Nephron progenitor cell (in vitro differentiated cells): ENCODE data around the gene FRMD4B.

Experiments
- DNase-seq: peaks from one replicate; pipeline ENCODE4 v3.0.0; 2021
- H3K27ac Mint-ChIP-seq: 2 replicates; pipeline ENCODE4 v1.8.0; 2021; ENCODE audit warnings: mild to moderate bottlenecking, moderate library complexity, mixed read lengths
- H3K27me3 Mint-ChIP-seq: 2 replicates; pipeline ENCODE4 v1.8.0; 2021; ENCODE audit warnings: mild to moderate bottlenecking, low read depth, mixed read lengths; ENCODE audit not compliant: poor library complexity
- H3K36me3 Mint-ChIP-seq: 2 replicates; pipeline ENCODE4 v1.8.0; 2021; ENCODE audit warnings: low read depth, mixed read lengths
- H3K4me1 Mint-ChIP-seq: 2 replicates; pipeline ENCODE4 v1.8.0; 2021; ENCODE audit warnings: mixed read lengths
- H3K4me3 Mint-ChIP-seq: 2 replicates; pipeline ENCODE4 v1.8.0; 2021; ENCODE audit warnings: mild to moderate bottlenecking, moderate library complexity, mixed read lengths
- H3K9me3 Mint-ChIP-seq: 2 replicates; pipeline ENCODE4 v1.8.0; 2021; ENCODE audit warnings: mild to moderate bottlenecking, moderate library complexity, mixed read lengths
- CTCF ChIP-seq: fragments of 200-600 bp; sonication (generic); IDR thresholded peaks from 2 replicates; pipeline ENCODE4 v1.5.0; 2021; ENCODE audit warnings: antibody characterized with exemption

FRMD4B gene

DNA sequence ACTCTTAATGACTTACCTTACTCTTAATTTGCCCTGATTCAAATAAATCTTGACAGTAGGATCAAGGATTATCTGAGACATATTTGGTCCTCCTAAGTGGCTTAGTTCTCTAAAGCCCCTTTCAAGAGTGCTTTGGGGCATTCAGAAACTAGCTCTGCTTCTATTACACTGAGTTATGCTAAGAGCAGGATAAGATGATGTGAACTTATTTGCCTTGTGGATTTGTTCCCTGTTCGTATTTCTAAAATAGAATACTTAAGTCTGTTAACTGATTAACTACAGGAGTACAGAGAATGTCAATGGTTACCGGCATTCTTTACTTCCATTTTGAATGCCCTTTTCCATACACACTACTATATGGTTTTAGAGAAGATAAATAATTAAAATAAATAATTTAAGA lies 14.8 kb upstream of the FRMD4B start:
- TF ChIP-seq CTCF: no peak
- peaks cover 3% of the 10 kb centered on the region for H3K27me3 Mint-ChIP-seq
- H3K9me3 Mint-ChIP-seq: peaks cover 13% of the 10 kb centered on the region
- H3K27ac Mint-ChIP-seq: no peak overlapping the region
- no peaks in the 10 kb centered on the region for H3K4me1 Mint-ChIP-seq
- H3K36me3 Mint-ChIP-seq: no peaks in the 10 kb centered on the region
- no peak for DNase-seq
- H3K4me3 Mint-ChIP-seq: no peak overlapping the region

- peaks cover 8% of the 10 kb centered on the region for H3K9me3 Mint-ChIP-seq
- no peak overlapping the region for H3K27ac Mint-ChIP-seq
- no peak overlapping the region for H3K4me3 Mint-ChIP-seq
- H3K4me1 Mint-ChIP-seq: peaks cover 9% of the 10 kb centered on the region
- no peak for TF ChIP-seq CTCF
- H3K36me3 Mint-ChIP-seq: no peaks in the 10 kb centered on the region
- no peak for DNase-seq
- peaks cover 35% of the 10 kb centered on the region for H3K27me3 Mint-ChIP-seq
Observed at GRCh38 chr3:69392850-69393249, 7.0 kb upstream of the FRMD4B start.

GRCh38 chr3:69392415-69392814 lies 6.5 kb upstream of the FRMD4B start:
- peaks cover 40% of the 10 kb centered on the region for H3K27me3 Mint-ChIP-seq
- peaks cover 8% of the 10 kb centered on the region for H3K9me3 Mint-ChIP-seq
- H3K4me1 Mint-ChIP-seq: peaks cover 9% of the 10 kb centered on the region
- H3K4me3 Mint-ChIP-seq: no peak overlapping the region
- H3K27ac Mint-ChIP-seq: no peak overlapping the region
- no peak for TF ChIP-seq CTCF
- no peak for DNase-seq
- no peaks in the 10 kb centered on the region for H3K36me3 Mint-ChIP-seq

DNA sequence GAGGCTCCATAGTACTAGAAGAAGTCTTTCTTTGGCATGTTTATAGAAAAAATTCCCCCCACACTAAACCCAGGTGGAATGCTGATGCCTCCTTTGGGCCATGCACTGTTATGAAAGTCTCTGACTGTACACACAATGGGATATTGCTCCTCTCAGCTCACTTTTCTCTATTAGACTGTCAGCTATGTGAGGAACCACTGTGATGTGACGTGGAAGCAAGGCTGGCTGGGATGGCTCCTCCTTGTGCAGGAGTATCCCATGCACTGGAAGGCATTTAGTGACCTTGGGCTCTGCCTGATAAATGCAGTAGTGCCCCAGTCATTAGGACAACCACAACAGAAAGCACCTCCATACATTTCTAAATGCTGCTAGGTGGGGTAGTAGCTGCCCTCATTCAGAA lies 5.7 kb upstream of the FRMD4B start:
- H3K27ac Mint-ChIP-seq: no peak overlapping the region
- DNase-seq: no peak
- no peaks in the 10 kb centered on the region for H3K36me3 Mint-ChIP-seq
- H3K9me3 Mint-ChIP-seq: peaks cover 4% of the 10 kb centered on the region
- peaks cover 10% of the 10 kb centered on the region for H3K4me1 Mint-ChIP-seq
- no peak overlapping the region for H3K4me3 Mint-ChIP-seq
- peaks cover 48% of the 10 kb centered on the region for H3K27me3 Mint-ChIP-seq
- no peak for TF ChIP-seq CTCF

DNA sequence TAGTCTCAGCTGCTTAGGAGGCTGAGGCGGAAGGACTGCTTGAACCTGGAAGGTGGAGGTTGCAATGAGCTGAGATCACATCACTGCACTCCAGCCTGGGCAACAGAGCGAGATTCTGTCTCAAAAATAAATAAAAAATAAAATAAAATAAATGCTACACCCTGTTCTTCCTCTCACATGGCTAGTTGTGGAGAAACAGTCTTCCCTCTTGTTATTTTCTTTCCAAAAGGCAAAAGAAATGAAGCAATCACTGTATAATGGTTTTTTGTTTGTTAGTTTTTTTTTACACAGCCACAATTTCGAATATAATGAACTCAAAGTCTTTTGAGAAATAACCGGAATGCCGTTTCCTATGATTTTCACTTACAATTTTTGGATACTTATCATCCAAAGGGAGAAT lies 4.9 kb upstream of the FRMD4B start:
- Mint-ChIP-seq H3K27me3 (peaks cover 55% of the 10 kb centered on the region), H3K4me1 (peaks cover 15% of the 10 kb centered on the region), H3K4me3 (no peak overlapping the region), H3K27ac (no peak overlapping the region), H3K9me3 (peaks cover 4% of the 10 kb centered on the region), H3K36me3 (no peaks in the 10 kb centered on the region)
- TF ChIP-seq CTCF: no peak
- DNase-seq: no peak

DNA sequence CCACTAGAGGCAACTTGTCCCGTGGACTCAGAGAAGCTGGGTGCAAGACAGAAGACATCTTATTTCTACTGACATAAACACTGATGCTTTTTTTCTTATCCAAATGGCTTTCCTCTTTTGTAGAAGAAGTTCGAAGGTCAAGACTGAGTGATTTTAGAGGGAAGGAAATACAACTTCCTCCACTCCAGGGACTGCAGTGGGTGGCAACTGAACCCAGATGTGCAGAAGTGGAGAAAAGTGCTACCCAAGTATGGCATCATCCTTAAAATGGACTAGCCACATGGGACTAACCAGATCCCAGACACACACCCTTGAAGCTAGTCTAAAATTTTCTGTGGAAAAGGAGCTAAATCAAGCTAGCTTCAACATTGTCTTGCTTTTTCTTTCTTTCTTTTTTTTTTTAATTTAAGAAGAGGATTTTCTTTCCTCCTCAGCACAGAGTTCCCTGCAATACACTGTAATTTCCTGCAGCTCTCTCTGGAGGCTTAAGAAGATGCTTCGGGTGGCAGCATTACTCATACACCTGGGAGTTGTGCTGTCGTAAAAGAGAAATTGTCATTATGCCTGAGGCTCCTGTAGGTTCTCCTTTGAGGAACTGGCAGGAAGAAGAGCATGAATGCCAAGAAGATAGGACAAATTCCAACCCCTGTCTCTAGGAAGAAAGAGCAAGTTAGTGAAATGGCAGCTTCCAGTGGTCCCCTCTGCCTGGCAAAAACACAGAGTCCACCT lies 3.8 kb upstream of the FRMD4B start:
- peaks cover 66% of the 10 kb centered on the region for H3K27me3 Mint-ChIP-seq
- no peak overlapping the region for H3K4me3 Mint-ChIP-seq
- H3K9me3 Mint-ChIP-seq: peaks cover 4% of the 10 kb centered on the region
- DNase-seq: no peak
- H3K36me3 Mint-ChIP-seq: no peaks in the 10 kb centered on the region
- H3K27ac Mint-ChIP-seq: no peak overlapping the region
- peaks cover 24% of the 10 kb centered on the region for H3K4me1 Mint-ChIP-seq
- no peak for TF ChIP-seq CTCF
